Measurements from ENCODE around the gene ITGA6. TPM values are rescaled to one million over a fixed set of nuclear protein-coding genes. Genes with fewer than 3 reads are reported as not detected.

ITGA6 gene
- total RNA-seq, 1 donor from 2014 or later: 35.3 TPM

- DNase-seq (ENCODE audit: low read depth) (no peak), FAIRE-seq (no peak)
- no peaks in the 10 kb centered on the region for H3K79me2 ChIP-seq (ENCODE audit: insufficient read depth, low read length)
- H3K36me3 ChIP-seq (ENCODE audit: insufficient read depth, low read length): no peaks in the 10 kb centered on the region
- no peaks in the 10 kb centered on the region for H3K27me3 Mint-ChIP-seq (ENCODE audit: low read depth, unreplicated experiment)
- H3K4me1 Mint-ChIP-seq (ENCODE audit: low read depth, unreplicated experiment): peaks cover 6% of the 10 kb centered on the region
- no peaks in the 10 kb centered on the region for H3K36me3 Mint-ChIP-seq (ENCODE audit: low read depth, unreplicated experiment)
- H4K20me1 ChIP-seq (ENCODE audit: insufficient read depth, low read length): no peaks in the 10 kb centered on the region
- peaks cover 5% of the 10 kb centered on the region for H3K4me1 ChIP-seq (ENCODE audit: insufficient read depth, low read length)
- H3K4me2 ChIP-seq (ENCODE audit: low read length): no peak overlapping the region
- no peaks in the 10 kb centered on the region for H3K9me3 Mint-ChIP-seq (ENCODE audit: unreplicated experiment)
- no peak overlapping the region for H3K4me3 ChIP-seq (ENCODE audit: insufficient read depth, low read depth, low read length)
- H3K9ac ChIP-seq (ENCODE audit: low read length): no peak overlapping the region
- H2AFZ ChIP-seq (ENCODE audit: low read depth, low read length): no peak overlapping the region
- H3K9me3 ChIP-seq (ENCODE audit: insufficient read depth, low read depth, low read length): no peaks in the 10 kb centered on the region
- H3K4me3 Mint-ChIP-seq (ENCODE audit: unreplicated experiment): no peak overlapping the region
- peaks cover 3% of the 10 kb centered on the region for H3K27me3 ChIP-seq (ENCODE audit: insufficient read depth, low read length)
- TF ChIP-seq CTCF (IDR thresholded peaks at IDR 0.05; ENCODE audit: insufficient read depth, low read depth, low read length) (no peak), EZH2 (IDR thresholded peaks at IDR 0.05; ENCODE audit: insufficient read depth, low read length) (no peak)
- no peak overlapping the region for H3K27ac Mint-ChIP-seq (ENCODE audit: unreplicated experiment)
- no peak overlapping the region for H3K27ac ChIP-seq (ENCODE audit: low read depth, low read length)
These were observed 21.7 kb upstream of the ITGA6 start for GRCh38 chr2:172405673-172406072.

DNA sequence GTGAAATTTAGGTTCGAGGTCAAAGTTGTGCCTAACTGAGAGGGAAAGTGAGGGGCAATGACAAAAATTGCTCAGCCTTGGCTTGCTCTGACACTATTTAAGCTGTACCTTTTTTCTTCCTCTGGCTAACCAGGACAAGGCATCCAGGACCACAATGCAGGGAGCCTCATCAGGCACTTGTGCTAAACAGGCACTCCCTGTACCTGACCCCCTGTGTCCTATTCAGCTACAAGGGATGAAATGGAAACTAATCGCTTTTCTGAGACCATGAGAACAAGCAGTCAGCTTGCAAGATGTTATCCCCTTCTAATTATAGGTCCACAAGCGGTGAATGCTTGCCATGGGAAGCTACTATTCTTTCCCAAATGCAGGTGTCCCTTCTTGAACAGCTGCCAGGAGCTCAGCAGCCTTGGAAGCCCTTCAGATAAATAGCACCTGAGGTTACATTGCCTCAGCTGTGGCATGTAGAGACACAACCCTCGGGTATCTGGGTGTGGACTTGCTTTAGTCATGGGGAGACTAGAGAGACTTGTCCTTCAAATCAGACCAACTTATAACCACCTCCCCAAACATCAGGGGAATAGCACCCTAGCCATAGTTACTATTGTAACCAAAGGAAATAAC is 19.1 kb upstream of the ITGA6 start:
- no peak overlapping the region for H2AFZ ChIP-seq (ENCODE audit: low read depth, low read length)
- H3K27ac Mint-ChIP-seq (ENCODE audit: unreplicated experiment): no peak overlapping the region
- DNase-seq (ENCODE audit: low read depth) (no peak), FAIRE-seq (no peak)
- H3K36me3 ChIP-seq (ENCODE audit: insufficient read depth, low read length): no peaks in the 10 kb centered on the region
- peaks cover 5% of the 10 kb centered on the region for H3K4me1 ChIP-seq (ENCODE audit: insufficient read depth, low read length)
- H3K4me2 ChIP-seq (ENCODE audit: low read length): no peak overlapping the region
- H3K9me3 ChIP-seq (ENCODE audit: insufficient read depth, low read depth, low read length): no peaks in the 10 kb centered on the region
- H3K4me3 ChIP-seq (ENCODE audit: insufficient read depth, low read depth, low read length): no peak overlapping the region
- H3K27me3 ChIP-seq (ENCODE audit: insufficient read depth, low read length): peaks cover 3% of the 10 kb centered on the region
- no peaks in the 10 kb centered on the region for H3K79me2 ChIP-seq (ENCODE audit: insufficient read depth, low read length)
- no peaks in the 10 kb centered on the region for H3K27me3 Mint-ChIP-seq (ENCODE audit: low read depth, unreplicated experiment)
- H4K20me1 ChIP-seq (ENCODE audit: insufficient read depth, low read length): no peaks in the 10 kb centered on the region
- H3K9me3 Mint-ChIP-seq (ENCODE audit: unreplicated experiment): no peaks in the 10 kb centered on the region
- H3K9ac ChIP-seq (ENCODE audit: low read length): no peak overlapping the region
- TF ChIP-seq EZH2 (IDR thresholded peaks at IDR 0.05; ENCODE audit: insufficient read depth, low read length) (no peak), CTCF (IDR thresholded peaks at IDR 0.05; ENCODE audit: insufficient read depth, low read depth, low read length) (no peak)
- peaks cover 6% of the 10 kb centered on the region for H3K4me1 Mint-ChIP-seq (ENCODE audit: low read depth, unreplicated experiment)
- no peak overlapping the region for H3K4me3 Mint-ChIP-seq (ENCODE audit: unreplicated experiment)
- H3K36me3 Mint-ChIP-seq (ENCODE audit: low read depth, unreplicated experiment): no peaks in the 10 kb centered on the region
- H3K27ac ChIP-seq (ENCODE audit: low read depth, low read length): no peak overlapping the region

DNA sequence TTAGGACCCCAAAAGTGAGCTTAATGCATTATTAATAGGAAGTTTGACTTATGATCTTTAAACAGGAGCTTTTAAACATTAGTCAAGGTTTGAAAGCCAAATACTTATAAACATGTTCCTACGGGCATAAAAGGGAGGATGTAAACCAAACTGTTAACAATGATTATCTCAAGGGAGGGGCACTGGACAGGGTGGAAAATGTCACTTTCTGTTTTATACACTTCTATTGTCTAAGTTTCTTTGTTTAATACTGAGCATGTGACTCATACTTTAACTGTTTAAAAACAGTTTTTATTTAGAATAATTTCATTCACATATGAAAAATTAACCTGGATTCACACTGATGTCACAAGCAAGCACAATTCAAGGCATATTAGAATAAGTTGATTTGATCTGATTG is 18.3 kb upstream of the ITGA6 start:
- H3K4me1 ChIP-seq (ENCODE audit: insufficient read depth, low read length): peaks cover 5% of the 10 kb centered on the region

More for the DNA sequence above, 18.3 kb upstream of the ITGA6 start:
- Histone ChIP-seq H3K27ac (ENCODE audit: low read depth, low read length) (no peak overlapping the region), H3K27me3 (ENCODE audit: insufficient read depth, low read length) (peaks cover 3% of the 10 kb centered on the region), H4K20me1 (ENCODE audit: insufficient read depth, low read length) (no peaks in the 10 kb centered on the region), H3K4me2 (ENCODE audit: low read length) (no peak overlapping the region), H3K9me3 (ENCODE audit: insufficient read depth, low read depth, low read length) (no peaks in the 10 kb centered on the region), H3K4me3 (ENCODE audit: insufficient read depth, low read depth, low read length) (no peak overlapping the region), H3K79me2 (ENCODE audit: insufficient read depth, low read length) (no peaks in the 10 kb centered on the region), H3K9ac (ENCODE audit: low read length) (no peak overlapping the region), H3K36me3 (ENCODE audit: insufficient read depth, low read length) (no peaks in the 10 kb centered on the region), H2AFZ (ENCODE audit: low read depth, low read length) (no peak overlapping the region)
- no peak for TF ChIP-seq CTCF (IDR thresholded peaks at IDR 0.05; ENCODE audit: insufficient read depth, low read depth, low read length)
- TF ChIP-seq EZH2 (IDR thresholded peaks at IDR 0.05; ENCODE audit: insufficient read depth, low read length): no peak
- no peak for FAIRE-seq
- Mint-ChIP-seq H3K27me3 (ENCODE audit: low read depth, unreplicated experiment) (no peaks in the 10 kb centered on the region), H3K9me3 (ENCODE audit: unreplicated experiment) (no peaks in the 10 kb centered on the region), H3K4me3 (ENCODE audit: unreplicated experiment) (no peak overlapping the region), H3K36me3 (ENCODE audit: low read depth, unreplicated experiment) (no peaks in the 10 kb centered on the region), H3K27ac (ENCODE audit: unreplicated experiment) (no peak overlapping the region), H3K4me1 (ENCODE audit: low read depth, unreplicated experiment) (peaks cover 6% of the 10 kb centered on the region)
- no peak for DNase-seq (ENCODE audit: low read depth)

Data from astrocyte (in vitro differentiated cells and primary cell).